DMS 273 treated with DMSO at 0.1 percent for 48 hours (cell line): ENCODE results near the gene MPV17L.
"Not testable (repeated sequence)": the region's sequence is repeated elsewhere in the genome, so short reads cannot be mapped to it uniquely, and the experiment has no call there.

Experiments used
- DNase-seq: peaks from one replicate; lab custom pipeline; 2025; lab: John Stamatoyannopoulos, UW

MPV17L gene

DNA sequence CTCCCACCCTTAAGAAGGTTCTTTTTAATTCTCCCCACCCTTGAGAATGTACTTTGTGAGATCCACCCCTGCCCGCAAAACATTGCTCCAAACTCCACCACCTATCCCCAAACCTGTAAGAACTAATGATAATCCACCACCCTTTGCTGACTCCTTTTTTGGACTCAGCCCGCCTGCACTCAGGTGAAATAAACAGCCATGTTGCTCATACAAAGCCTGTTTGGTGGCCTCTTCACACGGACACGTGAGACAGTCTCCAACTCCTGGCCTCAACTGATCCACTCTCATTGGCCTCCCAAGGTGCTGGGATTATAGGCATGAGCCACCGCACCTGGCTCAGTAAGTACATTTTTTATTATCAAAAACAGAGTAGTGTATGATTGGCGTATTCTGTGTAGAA is 13.9 kb downstream of the MPV17L start:
- not testable (repeated sequence) for DNase-seq

DNA sequence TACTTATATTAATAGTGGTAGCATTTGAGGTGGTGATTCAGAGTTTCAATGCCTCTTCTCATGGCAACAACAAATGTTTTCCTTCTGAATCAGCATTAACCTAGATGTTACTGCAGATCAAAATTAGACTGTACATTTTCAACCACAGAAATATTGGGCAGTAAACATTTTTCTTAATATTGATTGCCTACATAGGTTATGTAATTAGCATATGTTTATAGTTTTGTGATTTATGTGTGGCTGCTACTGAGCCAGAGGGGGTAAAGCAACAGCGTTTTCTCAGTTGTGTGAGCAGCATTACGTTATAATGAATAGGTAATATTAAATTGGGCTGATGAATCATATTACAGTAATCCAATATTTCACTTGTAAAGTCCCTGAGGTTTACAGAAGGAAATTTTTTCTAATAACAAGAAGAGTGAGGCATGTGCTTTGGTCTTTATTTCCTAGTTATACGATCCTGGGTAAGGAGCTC is 20.0 kb downstream of the MPV17L start:
- DNase-seq = no peak

GRCh38 chr16:15417197-15417596 is 21.6 kb downstream of the MPV17L start:
- no peak for DNase-seq

DNA sequence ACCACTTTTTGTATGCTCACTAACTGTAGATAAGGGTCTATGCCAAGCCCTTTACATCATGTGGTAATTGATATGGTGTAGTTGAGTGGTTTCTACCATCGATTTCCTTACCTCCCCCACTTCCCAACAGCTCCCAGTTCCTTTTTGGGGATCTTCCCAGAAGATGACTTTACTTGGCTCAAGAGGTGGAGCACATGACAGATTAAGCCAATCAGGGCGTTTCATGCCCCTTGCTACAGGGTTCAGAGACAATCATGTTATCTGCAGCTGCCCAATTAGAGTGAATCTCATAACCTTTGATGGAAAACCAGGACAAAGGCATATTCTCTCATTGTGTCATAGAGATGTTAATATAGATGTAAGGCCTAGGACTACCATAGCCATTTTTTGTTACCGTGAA is 22.7 kb downstream of the MPV17L start:
- DNase-seq = no peak

DNA sequence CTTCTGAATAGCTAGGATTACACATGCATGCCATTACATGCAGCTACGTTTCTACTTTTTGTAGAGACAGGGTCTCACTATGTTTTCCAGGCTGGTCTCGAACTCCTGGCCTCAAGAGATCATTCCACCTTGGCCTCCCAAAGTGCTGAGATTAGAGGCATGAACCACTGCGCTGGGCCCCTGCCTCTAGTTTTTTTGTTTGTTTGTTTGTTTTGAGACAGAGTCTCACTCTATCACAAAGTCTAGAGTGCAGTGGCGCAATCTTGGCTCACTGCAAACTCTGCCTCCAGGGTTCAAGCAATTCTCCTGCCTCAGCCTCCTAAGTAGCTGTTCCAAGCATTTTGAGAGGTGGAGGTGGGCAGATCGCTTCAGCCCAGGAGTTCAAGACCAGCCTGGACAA is 26.1 kb downstream of the MPV17L start:
- DNase-seq = not testable (repeated sequence)

- DNase-seq = no peak
Measured at GRCh38 chr16:15422222-15422621, 26.7 kb downstream of the MPV17L start.

DNA sequence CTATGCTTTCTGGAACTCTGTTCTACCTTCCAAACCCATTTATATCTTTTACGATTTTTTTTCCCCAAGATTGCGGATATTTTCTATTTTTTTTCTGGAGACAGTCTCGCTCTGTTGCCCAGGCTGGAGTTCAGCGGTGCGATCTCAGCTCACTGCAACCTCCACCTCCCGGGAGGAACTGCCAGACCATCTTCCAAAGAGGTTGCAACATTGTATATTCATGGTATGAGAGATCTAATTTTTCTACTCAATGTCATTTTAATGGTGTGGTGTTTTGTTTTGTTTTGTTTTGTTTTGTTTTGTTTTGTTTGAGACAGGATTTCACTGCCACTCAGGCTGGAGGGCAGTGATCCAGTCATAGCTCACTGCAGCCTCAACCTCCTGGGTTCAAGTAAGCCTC is 30.3 kb downstream of the MPV17L start:
- DNase-seq = no peak

DNA sequence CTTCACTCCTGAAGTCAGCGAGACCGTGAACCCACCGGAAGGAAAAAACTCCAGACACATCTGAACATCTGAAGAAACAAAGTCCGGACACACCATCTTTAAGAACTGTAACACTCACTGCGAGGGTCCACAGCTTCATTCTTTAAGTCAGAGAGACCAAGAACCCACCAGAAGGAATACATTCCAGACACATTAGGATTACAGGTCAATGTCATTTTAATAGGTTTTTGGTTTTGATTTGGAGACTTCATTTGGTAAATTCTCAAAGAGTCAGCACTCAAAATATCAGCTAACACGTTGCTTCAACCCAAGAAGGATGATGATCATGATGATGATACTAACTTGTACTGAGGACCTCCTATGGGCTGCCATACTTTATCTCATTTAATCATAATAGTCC is 31.2 kb downstream of the MPV17L start:
- DNase-seq = no peak

- DNase-seq = peak; percentile 74
Measured at GRCh38 chr16:15427648-15428239, 32.2 kb downstream of the MPV17L start.

DNA sequence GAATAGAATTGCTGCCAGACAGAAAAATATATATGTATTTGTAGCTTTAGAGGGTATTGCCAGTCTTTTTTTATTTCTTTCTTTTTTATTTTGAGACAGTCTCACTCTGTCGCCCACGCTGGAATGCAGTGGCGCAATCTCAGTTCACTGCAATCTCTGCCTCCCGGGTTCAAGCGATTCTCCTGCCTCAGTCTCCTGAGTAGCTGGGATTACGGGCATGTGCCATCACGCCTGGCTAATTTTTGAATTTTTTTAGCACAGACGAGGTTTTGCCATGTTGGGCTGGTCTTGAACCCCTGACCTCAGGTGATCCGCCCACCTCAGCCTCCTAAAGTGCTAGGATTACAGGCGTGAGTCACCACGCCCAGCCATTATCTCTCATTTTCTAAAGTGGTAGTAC is 35.3 kb downstream of the MPV17L start:
- DNase-seq = not testable (repeated sequence)

- DNase-seq = no peak
Measured at GRCh38 chr16:15434079-15434424, 38.5 kb downstream of the MPV17L start.

GRCh38 chr16:15434425-15435215 is 39.1 kb downstream of the MPV17L start, which contains the start of gene BMERB1:
TSS of gene BMERB1 (plus strand) at chr16:15434588. CDS start at chr16:15434654, 66 bp downstream.
- peak; percentile 9 for DNase-seq

DNA sequence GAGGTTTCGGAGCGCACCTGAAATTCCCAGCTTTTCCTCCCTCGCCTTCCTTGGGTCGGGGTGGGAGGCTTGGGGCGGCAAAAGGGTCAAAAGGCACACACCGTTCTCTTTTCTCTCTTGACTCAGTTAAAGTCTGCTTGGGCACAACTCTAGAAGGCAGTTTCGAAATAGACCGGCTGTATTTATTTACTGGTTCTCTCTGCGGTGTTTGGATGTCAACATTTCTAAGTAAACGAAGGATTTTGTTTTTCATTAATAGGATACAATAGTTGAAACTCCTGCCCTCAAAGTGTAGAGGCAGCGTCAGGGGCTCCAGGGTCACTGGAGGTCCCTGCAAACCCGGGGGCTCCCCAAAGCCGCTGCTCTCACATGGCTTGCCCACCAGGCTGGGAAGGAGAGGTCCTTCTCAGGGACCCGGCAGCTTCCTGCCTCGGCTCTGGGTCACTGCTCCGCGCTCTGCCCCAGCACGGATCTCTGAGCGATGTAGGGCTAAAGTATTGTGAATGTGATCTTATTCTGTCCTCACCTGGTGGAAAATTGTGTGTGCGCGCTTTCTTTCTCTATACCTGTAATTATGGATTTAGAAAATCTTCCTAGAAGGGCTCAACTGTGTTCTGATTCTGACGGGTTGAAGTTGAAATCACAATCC is 39.8 kb downstream of the MPV17L start:
- no peak for DNase-seq

- no peak for DNase-seq
Measured at GRCh38 chr16:15439102-15439501, 43.5 kb downstream of the MPV17L start.

- no peak for DNase-seq
Measured at GRCh38 chr16:15439521-15439920, 44.0 kb downstream of the MPV17L start.

GRCh38 chr16:15440852-15441251 is 45.3 kb downstream of the MPV17L start:
- DNase-seq = no peak

DNA sequence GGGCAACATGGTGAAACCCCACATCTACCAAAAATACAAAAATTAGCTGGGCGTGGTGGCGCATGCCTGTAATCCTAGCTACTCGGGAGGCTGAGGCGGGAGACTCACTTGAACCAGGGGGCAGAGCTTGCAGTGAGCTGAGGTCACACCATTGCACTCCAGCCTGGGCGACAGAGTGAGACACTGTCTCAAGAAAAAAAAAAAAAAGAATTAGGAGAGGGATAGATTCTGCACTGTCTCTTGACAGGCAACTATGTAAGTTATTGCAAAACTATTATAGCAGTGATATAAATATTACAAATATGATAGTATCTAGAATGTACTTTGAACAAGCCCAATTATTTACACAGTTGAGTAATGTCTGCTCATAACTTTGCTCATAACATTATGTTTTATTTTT is 46.6 kb downstream of the MPV17L start:
- not testable (repeated sequence) for DNase-seq

DNA sequence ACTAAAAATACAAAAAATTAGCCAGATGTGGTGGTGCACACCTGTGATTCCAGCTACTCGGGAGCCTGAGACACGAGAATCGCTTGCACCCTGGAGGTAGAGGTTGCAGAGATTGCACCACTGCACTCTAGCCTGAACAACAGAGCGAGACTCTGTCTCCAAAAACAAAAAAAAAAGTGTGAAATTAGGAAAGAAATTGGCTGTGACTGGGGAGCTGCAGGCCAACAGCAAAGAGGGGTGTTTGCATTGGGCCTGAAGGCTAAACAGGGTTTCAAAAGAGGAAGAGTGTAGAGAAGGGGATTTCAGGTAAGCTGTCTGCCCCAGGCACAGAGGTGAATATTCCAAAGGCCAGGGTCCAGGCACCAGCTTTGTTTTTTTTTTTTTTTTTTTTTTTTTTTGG is 48.2 kb downstream of the MPV17L start:
- no peak for DNase-seq

DNA sequence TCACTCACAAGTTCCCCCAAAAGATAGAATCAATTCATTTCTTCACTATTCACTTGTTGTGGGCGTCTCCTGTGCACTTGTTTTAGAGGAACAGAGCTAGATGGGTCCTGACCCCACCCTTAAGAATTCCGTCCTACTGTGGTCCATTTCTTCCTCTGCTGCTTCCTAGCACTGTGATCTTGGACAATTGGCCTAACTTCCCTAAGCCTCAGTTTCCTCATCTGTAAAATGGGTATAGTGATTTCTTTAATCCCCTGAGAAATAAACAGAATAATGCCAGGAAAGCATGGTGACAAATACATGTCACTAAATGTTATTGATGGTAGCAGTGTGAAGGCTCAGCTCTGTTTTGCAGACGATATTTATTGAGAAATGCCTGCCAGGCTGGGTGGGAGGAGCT is 48.7 kb downstream of the MPV17L start:
- DNase-seq = no peak

DNA sequence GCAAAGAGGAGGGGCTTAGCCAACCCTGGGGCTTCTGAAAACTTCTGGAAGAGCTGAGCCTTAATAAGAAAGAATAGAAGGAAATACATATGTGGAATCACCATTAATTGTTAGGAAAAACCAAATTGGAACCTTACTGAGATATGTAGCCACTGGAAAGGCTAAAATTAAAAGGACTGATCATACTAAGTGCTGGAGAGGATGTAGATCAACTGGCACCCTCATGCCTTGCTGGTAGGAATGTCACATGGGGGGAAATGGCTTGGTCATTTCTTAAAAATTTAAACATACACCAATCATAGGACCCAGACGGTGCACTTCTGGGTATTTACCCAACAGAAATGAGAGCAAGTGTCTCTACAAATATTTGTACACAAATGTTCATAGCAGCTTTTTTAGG is 49.9 kb downstream of the MPV17L start:
- no peak for DNase-seq

GRCh38 chr16:15446901-15447300 is 51.3 kb downstream of the MPV17L start:
- no peak for DNase-seq

GRCh38 chr16:15450624-15451023 is 55.1 kb downstream of the MPV17L start:
- no peak for DNase-seq

DNA sequence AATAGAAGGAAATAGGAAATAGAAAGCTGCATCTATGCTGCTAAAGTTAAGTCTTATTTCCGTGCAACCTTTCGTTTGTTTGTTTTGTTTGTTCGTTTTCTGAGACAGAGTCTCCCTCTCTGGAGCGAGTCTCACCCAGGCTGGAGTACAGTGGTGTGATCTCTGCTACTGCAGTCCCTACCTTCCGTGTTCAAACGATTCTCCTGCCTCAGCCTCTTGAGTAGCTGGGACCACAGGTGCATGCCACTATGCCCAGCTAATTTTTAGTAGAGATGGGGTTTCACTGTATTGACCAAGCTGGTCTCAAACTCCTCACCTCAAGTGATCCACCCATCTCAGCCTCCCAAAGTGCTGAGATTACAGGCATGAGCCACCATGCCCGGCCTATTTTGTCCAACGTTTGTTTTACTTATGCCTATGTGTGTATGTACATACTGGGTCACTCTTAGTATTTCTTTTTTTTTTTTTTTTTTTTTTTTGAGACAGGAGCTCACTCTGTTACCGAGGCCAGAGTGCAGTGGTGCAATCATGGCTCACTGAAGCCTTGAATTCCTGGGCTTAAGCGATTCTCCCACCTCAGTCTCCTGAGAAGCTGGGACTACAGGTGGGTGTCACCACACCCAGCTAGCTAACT is 55.7 kb downstream of the MPV17L start:
- DNase-seq = no peak
